ENCODE measurements around the gene NBEAL2.

DNA sequence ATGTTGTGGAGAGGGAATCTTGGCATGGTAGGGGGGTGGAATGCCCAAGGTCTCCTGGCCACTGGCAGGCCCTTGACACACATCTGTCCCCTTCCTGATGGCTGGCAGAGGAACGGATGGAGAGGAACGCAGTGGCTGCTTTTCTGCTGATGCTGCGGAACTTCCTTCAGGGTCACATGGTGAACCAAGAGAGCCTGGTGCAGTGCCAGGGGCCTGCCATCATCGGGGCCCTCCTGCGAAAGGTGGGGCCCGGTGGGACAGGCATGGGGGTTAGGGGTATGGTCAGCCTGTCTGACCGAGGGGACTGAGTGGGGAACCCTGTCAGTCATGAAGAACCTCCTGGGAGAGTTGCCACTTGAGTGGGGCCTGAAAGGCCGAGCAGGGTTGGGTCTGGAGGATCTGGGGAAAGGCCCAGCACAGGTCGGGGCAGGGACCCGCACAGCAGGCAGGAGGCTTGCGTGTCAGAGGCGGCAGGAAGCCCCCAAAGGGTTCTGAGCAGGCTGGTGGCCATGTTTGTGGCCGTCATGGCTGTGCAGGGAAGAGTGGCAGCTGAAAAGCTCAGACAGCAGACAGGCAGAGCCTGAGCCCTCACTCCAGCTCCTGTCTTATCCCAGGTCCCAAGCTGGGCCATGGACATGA lies 18.1 kb downstream of the NBEAL2 start:
- no peak for TF ChIP-seq CTCF (IDR thresholded peaks at IDR 0.05)
- no peak for TF ChIP-seq POLR2A (IDR thresholded peaks at IDR 0.05)
- no peak for TF ChIP-seq POLR2AphosphoS5 (IDR thresholded peaks at IDR 0.05)
